HG03378 (cell line): ENCODE results near the gene OR10H1.
"Not testable (repeated sequence)": the region's sequence is repeated elsewhere in the genome, so short reads cannot be mapped to it uniquely, and the experiment has no call there.

Source experiments
- ATAC-seq: cut with Tn5 transposase; IDR thresholded peaks from one replicate; pipeline ENCODE4 v1.9.1; 2021; ENCODE audit warnings: mild to moderate bottlenecking, moderate library complexity; ENCODE audit not compliant: unreplicated experiment

Gene OR10H1

DNA sequence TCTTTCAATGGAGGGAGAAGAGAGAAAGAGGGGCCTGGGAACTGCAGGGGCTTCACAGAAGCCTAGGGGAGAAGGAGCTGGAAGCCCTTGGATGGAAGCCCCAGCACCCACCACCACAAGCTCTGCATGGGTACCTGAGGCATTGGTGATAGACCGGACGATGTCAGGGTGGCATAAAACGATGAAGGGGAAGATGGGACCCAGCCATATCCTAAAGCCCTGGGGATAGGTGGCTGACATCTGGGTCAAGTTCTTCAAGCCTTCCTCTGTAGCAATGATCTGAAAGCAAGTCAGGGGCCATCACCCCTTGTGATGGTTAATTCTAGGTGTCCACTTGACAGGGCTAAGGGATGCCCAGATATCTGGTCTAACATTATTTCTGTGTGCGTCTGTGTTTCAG is 39.2 kb downstream of the OR10H1 start:
- no peak for ATAC-seq

GRCh38 chr19:15775249-15775648 is 40.2 kb downstream of the OR10H1 start:
- no peak for ATAC-seq

- not testable (repeated sequence) for ATAC-seq
These were observed 41.3 kb downstream of the OR10H1 start for GRCh38 chr19:15774159-15774558.

DNA sequence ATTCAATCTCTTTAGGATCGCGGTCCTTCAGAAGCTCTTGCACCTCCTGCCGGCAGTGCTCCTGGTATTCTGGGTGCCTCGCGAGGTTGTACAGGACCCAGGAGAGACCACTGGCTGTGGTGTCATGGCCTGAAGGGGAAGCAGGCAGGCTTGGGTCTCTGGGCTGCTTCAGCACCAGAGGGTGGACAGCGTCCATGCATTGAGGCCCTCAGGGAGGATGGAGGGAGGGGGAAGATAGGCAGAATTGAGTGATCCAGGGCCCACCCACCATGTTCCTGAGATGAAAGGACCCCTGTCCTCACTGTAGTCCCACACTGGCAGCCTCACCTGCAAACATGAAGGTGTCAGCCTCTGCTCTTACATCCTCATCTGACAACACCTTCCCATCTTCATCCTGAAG is 45.9 kb downstream of the OR10H1 start:
- ATAC-seq, result no peak

- no peak for ATAC-seq
These were observed 55.4 kb downstream of the OR10H1 start for GRCh38 chr19:15759962-15760565.

DNA sequence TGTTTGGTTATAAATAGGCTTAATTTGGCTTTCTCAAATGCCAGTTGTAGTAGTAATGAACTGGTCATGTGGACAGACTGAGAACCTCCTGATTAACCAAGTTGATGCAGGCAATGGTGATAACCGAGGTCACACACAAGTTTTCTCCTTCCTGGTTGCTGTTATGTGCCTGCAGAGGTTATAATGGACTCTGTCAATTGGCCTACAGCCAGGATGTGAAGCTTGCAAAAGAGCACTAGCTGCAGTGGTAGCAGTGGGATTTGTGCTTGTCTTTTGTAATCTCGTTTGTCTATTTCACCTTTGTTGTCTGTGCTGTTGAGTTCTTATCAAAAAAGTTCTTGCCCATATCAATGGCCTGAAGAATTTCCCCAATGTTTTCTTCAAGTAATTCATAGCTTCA is 57.1 kb downstream of the OR10H1 start:
- ATAC-seq, result no peak
